Activated CD4-positive, alpha-beta T cell treated with anti-CD3 and anti-CD28 coated beads, Interleukin-2, amount 10 ng/mL, durations not matched to agents 24 days and 14 days (primary cell): ENCODE measurements around the gene SYNE1. TPM values are rescaled to one million over a fixed set of nuclear protein-coding genes. Genes with fewer than 3 reads are reported as not detected.
A peak's percentile ranks its signal among the peaks of the same experiment; 100 is the strongest.

Source experiments
- DNase-seq: peaks from one replicate; pipeline ENCODE4 v3.0.0; 2022
- H3K27ac Mint-ChIP-seq: one replicate; pipeline ENCODE4 v1.8.0; 2022; ENCODE audit warnings: mild to moderate bottlenecking, mixed read lengths
- H3K27me3 Mint-ChIP-seq: one replicate; pipeline ENCODE4 v1.8.0; 2022; ENCODE audit warnings: mixed read lengths
- H3K36me3 Mint-ChIP-seq: one replicate; pipeline ENCODE4 v1.8.0; 2022; ENCODE audit warnings: low read depth, mild to moderate bottlenecking, mixed read lengths
- H3K4me1 Mint-ChIP-seq: one replicate; pipeline ENCODE4 v1.8.0; 2021; ENCODE audit warnings: mixed read lengths
- H3K4me3 Mint-ChIP-seq: one replicate; pipeline ENCODE4 v1.8.0; 2022; ENCODE audit warnings: mild to moderate bottlenecking, moderate library complexity, mixed read lengths
- H3K9me3 Mint-ChIP-seq: one replicate; pipeline ENCODE4 v1.8.0; 2021; ENCODE audit warnings: mixed read lengths
- intact Hi-C: fragments of 100-400 bp; cut with micrococcal nuclease; formaldehyde crosslinking; loops from one replicate; pipeline ENCODE4 v1.15.1; 2023
- total RNA-seq: library from RNA; stranded (reverse); gene quantifications from 2 replicates; pipeline ENCODE4 v1.2.3, GENCODE V29; 2022

The SYNE1 gene
- total RNA-seq, 1 donor from 2014 or later: 14.9 TPM

GRCh38 chr6:152244998-152245630 is 392.0 kb downstream of the SYNE1 start:
- no peak overlapping the region for H3K4me3 Mint-ChIP-seq
- H3K9me3 Mint-ChIP-seq: no peaks in the 10 kb centered on the region
- no peaks in the 10 kb centered on the region for H3K4me1 Mint-ChIP-seq
- no peak overlapping the region for H3K27ac Mint-ChIP-seq
- intact Hi-C loops: no loop called here
- no peak for DNase-seq
- no peaks in the 10 kb centered on the region for H3K27me3 Mint-ChIP-seq
- H3K36me3 Mint-ChIP-seq: peaks cover 42% of the 10 kb centered on the region

GRCh38 chr6:152241013-152241766 is 396.0 kb downstream of the SYNE1 start:
- intact Hi-C loops: no loop called here
- Mint-ChIP-seq H3K4me3 (no peak overlapping the region), H3K27me3 (no peaks in the 10 kb centered on the region), H3K4me1 (no peaks in the 10 kb centered on the region), H3K27ac (no peak overlapping the region), H3K36me3 (peaks cover 46% of the 10 kb centered on the region), H3K9me3 (no peaks in the 10 kb centered on the region)
- DNase-seq: no peak

- Mint-ChIP-seq H3K36me3 (peaks cover 51% of the 10 kb centered on the region), H3K4me1 (no peaks in the 10 kb centered on the region), H3K27ac (no peak overlapping the region), H3K9me3 (no peaks in the 10 kb centered on the region), H3K4me3 (no peak overlapping the region), H3K27me3 (no peaks in the 10 kb centered on the region)
- no peak for DNase-seq
- intact Hi-C loops: no loop called here
Observed at GRCh38 chr6:152240436-152240835, 396.7 kb downstream of the SYNE1 start.

GRCh38 chr6:152236370-152237097 is 400.6 kb downstream of the SYNE1 start:
- Mint-ChIP-seq H3K4me3 (no peak overlapping the region), H3K4me1 (peaks cover 25% of the 10 kb centered on the region), H3K27me3 (no peaks in the 10 kb centered on the region), H3K27ac (no peak overlapping the region), H3K36me3 (peaks cover 48% of the 10 kb centered on the region), H3K9me3 (no peaks in the 10 kb centered on the region)
- intact Hi-C loops: no loop called here
- DNase-seq: no peak

GRCh38 chr6:152233547-152234320 is 403.4 kb downstream of the SYNE1 start:
- H3K27me3 Mint-ChIP-seq: no peaks in the 10 kb centered on the region
- no peaks in the 10 kb centered on the region for H3K9me3 Mint-ChIP-seq
- peak overlapping the region; percentile 72 for H3K4me3 Mint-ChIP-seq
- H3K4me1 Mint-ChIP-seq: peaks cover 25% of the 10 kb centered on the region
- DNase-seq: peak; percentile 78
- peak overlapping the region; percentile 75 for H3K27ac Mint-ChIP-seq
- intact Hi-C loops: loop anchor here (2.0 kb wide), 1 partner anchor 63 kb away; no protein-coding TSS in a partner anchor
- peaks cover 36% of the 10 kb centered on the region for H3K36me3 Mint-ChIP-seq

GRCh38 chr6:152232501-152233151 is 404.5 kb downstream of the SYNE1 start:
- intact Hi-C loops: loop anchor here (2.0 kb wide), 1 partner anchor 62 kb away; no protein-coding TSS in a partner anchor
- Mint-ChIP-seq H3K27me3 (no peaks in the 10 kb centered on the region), H3K27ac (peak overlapping the region; percentile 75), H3K4me3 (peak overlapping the region; percentile 72), H3K36me3 (peaks cover 34% of the 10 kb centered on the region), H3K9me3 (no peaks in the 10 kb centered on the region), H3K4me1 (peaks cover 25% of the 10 kb centered on the region)
- peak; percentile 66 for DNase-seq

GRCh38 chr6:152229330-152229729 is 407.8 kb downstream of the SYNE1 start:
- no peaks in the 10 kb centered on the region for H3K9me3 Mint-ChIP-seq
- H3K4me1 Mint-ChIP-seq: peaks cover 21% of the 10 kb centered on the region
- no peak overlapping the region for H3K4me3 Mint-ChIP-seq
- intact Hi-C loops: no loop called here
- no peak for DNase-seq
- H3K27me3 Mint-ChIP-seq: no peaks in the 10 kb centered on the region
- no peak overlapping the region for H3K27ac Mint-ChIP-seq
- peaks cover 33% of the 10 kb centered on the region for H3K36me3 Mint-ChIP-seq

GRCh38 chr6:152226119-152226518 is 411.0 kb downstream of the SYNE1 start:
- H3K27ac Mint-ChIP-seq: no peak overlapping the region
- no peak overlapping the region for H3K4me3 Mint-ChIP-seq
- peaks cover 3% of the 10 kb centered on the region for H3K4me1 Mint-ChIP-seq
- no peaks in the 10 kb centered on the region for H3K27me3 Mint-ChIP-seq
- DNase-seq: no peak
- H3K36me3 Mint-ChIP-seq: peaks cover 51% of the 10 kb centered on the region
- intact Hi-C loops: no loop called here
- peaks cover 12% of the 10 kb centered on the region for H3K9me3 Mint-ChIP-seq

- Mint-ChIP-seq H3K36me3 (peaks cover 50% of the 10 kb centered on the region), H3K27me3 (no peaks in the 10 kb centered on the region), H3K4me1 (peaks cover 3% of the 10 kb centered on the region), H3K4me3 (no peak overlapping the region), H3K27ac (no peak overlapping the region), H3K9me3 (peaks cover 16% of the 10 kb centered on the region)
- DNase-seq: no peak
- intact Hi-C loops: no loop called here
Observed at GRCh38 chr6:152225241-152225934, 411.8 kb downstream of the SYNE1 start.

- intact Hi-C loops: no loop called here
- H3K27me3 Mint-ChIP-seq: no peaks in the 10 kb centered on the region
- peaks cover 3% of the 10 kb centered on the region for H3K4me1 Mint-ChIP-seq
- peaks cover 60% of the 10 kb centered on the region for H3K36me3 Mint-ChIP-seq
- H3K4me3 Mint-ChIP-seq: no peak overlapping the region
- DNase-seq: no peak
- H3K27ac Mint-ChIP-seq: no peak overlapping the region
- peaks cover 16% of the 10 kb centered on the region for H3K9me3 Mint-ChIP-seq
Observed at GRCh38 chr6:152223636-152224035, 413.5 kb downstream of the SYNE1 start.

GRCh38 chr6:152221806-152222628 is 415.1 kb downstream of the SYNE1 start:
- H3K27me3 Mint-ChIP-seq: no peaks in the 10 kb centered on the region
- H3K27ac Mint-ChIP-seq: no peak overlapping the region
- intact Hi-C loops: no loop called here
- H3K9me3 Mint-ChIP-seq: peaks cover 16% of the 10 kb centered on the region
- peaks cover 61% of the 10 kb centered on the region for H3K36me3 Mint-ChIP-seq
- H3K4me3 Mint-ChIP-seq: no peak overlapping the region
- H3K4me1 Mint-ChIP-seq: peaks cover 3% of the 10 kb centered on the region
- DNase-seq: no peak

- Mint-ChIP-seq H3K4me3 (no peak overlapping the region), H3K36me3 (peaks cover 64% of the 10 kb centered on the region), H3K27me3 (no peaks in the 10 kb centered on the region), H3K4me1 (no peaks in the 10 kb centered on the region), H3K9me3 (peaks cover 16% of the 10 kb centered on the region), H3K27ac (no peak overlapping the region)
- intact Hi-C loops: no loop called here
- no peak for DNase-seq
Observed at GRCh38 chr6:152220786-152221185, 416.4 kb downstream of the SYNE1 start.
